IPS-18a (cell line): ENCODE results near the gene CLEC20A.

Experiments used
- H3K27ac ChIP-seq: one replicate; pipeline ENCODE4 v1.5.1; 2013; ENCODE audit warnings: low read length
- H3K27me3 ChIP-seq: one replicate; pipeline ENCODE4 v1.6.1; 2013; ENCODE audit warnings: mild to moderate bottlenecking, low read length; ENCODE audit not compliant: control insufficient read depth, insufficient read depth
- H3K36me3 ChIP-seq: one replicate; pipeline ENCODE4 v1.6.1; 2013; ENCODE audit warnings: low read depth, low read length; ENCODE audit not compliant: control insufficient read depth
- H3K4me1 ChIP-seq: one replicate; pipeline ENCODE4 v1.6.1; 2013; ENCODE audit warnings: low read depth, low read length; ENCODE audit not compliant: control insufficient read depth
- H3K4me3 ChIP-seq: one replicate; pipeline ENCODE4 v1.5.1; 2013; ENCODE audit warnings: low read length
- H3K9ac ChIP-seq: one replicate; pipeline ENCODE4 v1.6.1; 2013; ENCODE audit warnings: mild to moderate bottlenecking, low read length, moderate library complexity
- H3K9me3 ChIP-seq: one replicate; pipeline ENCODE4 v1.6.1; 2013; ENCODE audit warnings: low read depth, low read length; ENCODE audit not compliant: control insufficient read depth

CLEC20A gene

DNA sequence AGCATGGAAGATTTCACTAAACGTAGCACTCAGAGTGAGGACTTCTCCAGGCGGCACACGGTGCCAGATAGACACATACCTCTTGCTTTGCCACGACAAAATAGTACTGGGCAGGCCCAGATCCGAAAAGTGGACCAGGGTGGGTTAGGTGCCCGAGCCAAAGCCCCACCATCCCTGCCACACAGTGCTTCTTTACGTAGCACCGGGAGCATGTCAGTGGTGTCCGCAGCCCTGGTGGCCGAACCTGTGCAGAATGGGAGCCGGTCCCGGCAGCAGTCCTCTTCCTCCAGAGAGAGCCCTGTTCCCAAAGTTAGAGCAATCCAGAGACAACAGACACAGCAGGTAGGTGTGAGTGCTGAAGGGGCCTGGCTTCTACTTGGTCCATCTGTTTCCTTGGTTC lies 38.6 kb downstream of the CLEC20A start:
- no peaks in the 10 kb centered on the region for H3K27me3 ChIP-seq
- peaks cover 15% of the 10 kb centered on the region for H3K36me3 ChIP-seq
- no peak overlapping the region for H3K4me3 ChIP-seq
- H3K4me1 ChIP-seq, result no peaks in the 10 kb centered on the region
- no peak overlapping the region for H3K27ac ChIP-seq
- H3K9ac ChIP-seq, result no peak overlapping the region
- H3K9me3 ChIP-seq, result no peaks in the 10 kb centered on the region

DNA sequence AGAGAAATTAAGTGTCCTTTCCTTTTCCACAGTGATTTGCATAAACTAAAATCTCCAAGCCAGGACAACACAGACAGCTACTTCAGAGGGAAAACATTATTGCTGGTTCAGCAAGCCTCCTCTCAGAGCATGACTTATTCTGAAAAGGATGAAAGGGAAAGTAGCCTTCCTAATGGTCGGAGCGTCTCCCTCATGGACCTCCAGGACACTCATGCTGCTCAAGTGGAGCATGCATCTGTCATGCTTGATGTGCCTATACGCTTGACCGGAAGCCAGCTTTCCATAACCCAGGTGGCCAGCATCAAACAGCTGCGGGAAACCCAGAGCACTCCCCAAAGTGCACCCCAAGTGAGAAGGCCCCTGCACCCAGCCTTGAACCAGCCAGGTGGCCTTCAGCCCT lies 39.1 kb downstream of the CLEC20A start:
- H3K4me1 ChIP-seq, result no peaks in the 10 kb centered on the region
- no peak overlapping the region for H3K27ac ChIP-seq
- H3K4me3 ChIP-seq, result no peak overlapping the region
- peaks cover 15% of the 10 kb centered on the region for H3K36me3 ChIP-seq
- no peak overlapping the region for H3K9ac ChIP-seq
- no peaks in the 10 kb centered on the region for H3K27me3 ChIP-seq
- H3K9me3 ChIP-seq, result no peaks in the 10 kb centered on the region

DNA sequence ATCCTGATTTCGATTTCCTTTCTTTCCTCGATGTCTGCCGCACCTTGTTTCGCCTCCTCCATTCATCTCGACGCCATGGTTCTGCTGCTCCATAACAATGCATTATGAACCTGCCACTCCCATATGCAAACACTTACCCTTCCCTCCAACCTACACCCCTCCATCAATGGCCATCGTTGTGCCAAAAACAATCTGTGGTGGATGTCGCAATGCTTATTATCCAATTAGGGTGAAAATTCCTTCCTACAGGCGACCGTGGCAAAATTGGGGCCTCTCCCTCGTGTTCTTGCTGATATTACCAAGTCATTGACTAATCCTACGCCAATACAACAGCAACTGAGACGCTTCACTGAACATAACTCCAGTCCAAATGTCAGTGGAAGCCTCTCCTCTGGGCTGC lies 40.3 kb downstream of the CLEC20A start:
- peaks cover 20% of the 10 kb centered on the region for H3K36me3 ChIP-seq
- no peak overlapping the region for H3K27ac ChIP-seq
- no peaks in the 10 kb centered on the region for H3K4me1 ChIP-seq
- H3K9ac ChIP-seq, result no peak overlapping the region
- H3K4me3 ChIP-seq, result no peak overlapping the region
- H3K9me3 ChIP-seq, result no peaks in the 10 kb centered on the region
- H3K27me3 ChIP-seq, result no peaks in the 10 kb centered on the region

DNA sequence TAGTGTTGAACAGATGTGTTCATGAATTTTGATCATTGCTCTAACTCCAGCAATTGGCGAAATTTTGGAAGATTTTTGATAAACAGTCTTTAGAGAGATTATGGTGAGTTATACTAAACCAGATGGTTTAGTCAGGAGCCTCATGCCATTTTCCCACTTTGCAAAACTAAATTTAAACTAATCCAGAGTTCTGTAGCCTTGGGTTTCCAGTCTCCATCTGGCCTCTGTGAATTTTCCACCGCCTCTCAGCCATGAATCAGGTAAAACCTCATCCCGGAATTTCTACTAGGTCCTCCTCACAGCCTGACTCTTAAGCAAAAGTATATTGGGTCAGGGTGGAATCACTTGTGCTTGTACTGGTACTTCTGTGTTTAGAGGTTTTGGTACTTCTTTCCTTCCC lies 44.8 kb downstream of the CLEC20A start:
- Histone ChIP-seq H3K9ac (no peak overlapping the region), H3K9me3 (no peaks in the 10 kb centered on the region), H3K27ac (no peak overlapping the region), H3K4me3 (no peak overlapping the region), H3K36me3 (peaks cover 17% of the 10 kb centered on the region), H3K4me1 (no peaks in the 10 kb centered on the region), H3K27me3 (no peaks in the 10 kb centered on the region)

DNA sequence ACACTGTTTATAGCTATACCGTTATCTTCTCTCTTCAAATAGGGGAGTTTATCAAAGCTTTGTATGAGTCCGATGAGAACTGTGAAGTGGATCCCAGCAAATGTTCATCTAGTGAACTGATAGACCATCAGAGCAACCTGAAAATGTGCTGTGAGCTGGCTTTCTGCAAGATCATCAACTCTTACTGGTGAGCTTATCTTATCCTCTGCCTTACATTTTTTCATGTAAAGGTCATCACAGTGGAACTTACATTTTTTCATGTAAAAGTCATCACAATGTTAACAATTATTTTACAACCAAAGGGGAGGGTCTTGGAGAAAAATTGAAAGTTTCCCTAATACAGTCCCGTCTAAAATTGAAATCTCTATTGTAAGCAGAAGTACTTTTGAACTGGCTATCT lies 45.2 kb downstream of the CLEC20A start:
- H3K27me3 ChIP-seq, result no peaks in the 10 kb centered on the region
- no peak overlapping the region for H3K4me3 ChIP-seq
- no peak overlapping the region for H3K9ac ChIP-seq
- H3K36me3 ChIP-seq, result peaks cover 12% of the 10 kb centered on the region
- no peak overlapping the region for H3K27ac ChIP-seq
- H3K4me1 ChIP-seq, result no peaks in the 10 kb centered on the region
- no peaks in the 10 kb centered on the region for H3K9me3 ChIP-seq

DNA sequence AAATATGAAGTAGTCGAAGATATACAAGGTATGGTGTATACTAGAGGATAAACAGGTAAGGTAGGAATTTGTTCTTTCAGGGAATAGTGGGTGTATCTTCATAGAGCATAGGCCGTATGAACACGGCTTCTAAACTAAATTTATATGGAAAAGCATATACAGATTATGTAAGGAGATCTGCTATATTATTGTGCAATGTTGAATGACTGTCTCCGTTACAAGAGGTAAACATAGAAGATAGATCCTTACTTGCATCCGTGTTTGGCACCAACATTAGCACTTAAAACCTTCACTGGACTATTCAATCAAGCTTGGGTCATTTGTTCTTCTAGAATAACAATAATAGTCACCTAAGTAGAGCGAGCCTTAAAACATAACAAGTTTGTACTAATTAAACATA lies 45.9 kb downstream of the CLEC20A start:
- peaks cover 11% of the 10 kb centered on the region for H3K36me3 ChIP-seq
- no peak overlapping the region for H3K27ac ChIP-seq
- no peak overlapping the region for H3K4me3 ChIP-seq
- H3K27me3 ChIP-seq, result no peaks in the 10 kb centered on the region
- H3K4me1 ChIP-seq, result no peaks in the 10 kb centered on the region
- no peak overlapping the region for H3K9ac ChIP-seq
- H3K9me3 ChIP-seq, result no peaks in the 10 kb centered on the region

DNA sequence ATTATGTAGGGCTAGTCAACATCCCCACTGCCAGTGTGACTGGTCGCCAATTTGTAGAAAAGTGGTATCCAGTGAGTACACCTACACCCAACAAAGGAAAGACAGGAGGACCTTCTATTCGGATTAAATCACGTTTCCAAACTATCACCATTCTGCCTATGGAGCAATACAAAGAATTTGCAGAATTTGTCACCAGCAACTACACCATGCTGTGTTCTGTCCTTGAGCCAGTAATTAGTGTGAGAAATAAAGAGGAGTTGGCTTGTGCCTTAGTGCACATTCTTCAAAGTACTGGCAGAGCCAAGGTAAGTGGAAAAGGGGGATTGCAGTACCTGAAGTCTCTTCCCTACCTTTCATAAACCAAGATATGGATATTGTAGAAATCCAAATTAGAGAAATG lies 53.8 kb downstream of the CLEC20A start:
- Histone ChIP-seq H3K27ac (no peak overlapping the region), H3K4me3 (no peak overlapping the region), H3K9ac (no peak overlapping the region), H3K36me3 (peaks cover 25% of the 10 kb centered on the region), H3K4me1 (peaks cover 7% of the 10 kb centered on the region), H3K27me3 (no peaks in the 10 kb centered on the region), H3K9me3 (no peaks in the 10 kb centered on the region)

DNA sequence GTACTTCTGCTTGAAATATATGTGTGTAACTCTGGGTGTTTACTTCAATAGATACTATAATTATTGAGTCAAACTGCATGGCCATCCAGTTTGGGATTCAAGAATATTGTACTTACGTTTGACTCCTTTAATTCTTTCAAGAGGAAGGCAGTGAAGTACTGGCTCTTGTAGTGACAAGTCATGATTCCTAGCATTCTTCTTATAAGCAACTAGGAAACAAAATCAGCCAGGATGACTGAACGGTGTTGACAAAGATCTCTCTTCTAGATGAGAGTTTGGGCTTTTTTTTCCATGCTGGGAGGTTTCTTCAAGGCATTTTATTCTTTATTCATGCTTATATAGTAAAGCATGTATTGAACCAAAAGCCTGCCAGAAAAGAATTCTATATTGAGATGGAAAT lies 58.3 kb downstream of the CLEC20A start:
- H3K36me3 ChIP-seq, result peaks cover 22% of the 10 kb centered on the region
- H3K27ac ChIP-seq, result no peak overlapping the region
- no peak overlapping the region for H3K9ac ChIP-seq
- H3K4me3 ChIP-seq, result no peak overlapping the region
- no peaks in the 10 kb centered on the region for H3K9me3 ChIP-seq
- H3K27me3 ChIP-seq, result no peaks in the 10 kb centered on the region
- peaks cover 10% of the 10 kb centered on the region for H3K4me1 ChIP-seq

DNA sequence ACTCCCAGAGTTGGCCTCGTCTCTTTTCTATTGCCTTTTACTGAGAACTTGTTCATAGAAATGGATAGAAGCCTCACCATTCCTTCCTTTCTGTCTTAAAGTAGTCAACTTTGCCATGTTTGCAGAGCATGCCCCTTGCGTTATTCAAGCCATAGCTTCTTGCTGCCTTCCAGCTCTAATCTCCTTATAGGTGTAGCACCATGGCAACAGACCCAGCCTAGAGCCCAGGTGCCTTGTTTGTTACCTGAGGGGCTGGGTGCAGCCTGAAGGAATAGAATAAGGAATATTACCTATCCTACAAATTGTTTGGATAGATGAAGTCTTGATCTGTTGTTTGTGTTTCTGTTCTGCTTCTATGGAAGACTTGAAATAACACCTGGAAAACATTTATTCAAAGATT lies 59.9 kb downstream of the CLEC20A start:
- no peak overlapping the region for H3K27ac ChIP-seq
- no peak overlapping the region for H3K9ac ChIP-seq
- H3K27me3 ChIP-seq, result no peaks in the 10 kb centered on the region
- peaks cover 10% of the 10 kb centered on the region for H3K4me1 ChIP-seq
- no peak overlapping the region for H3K4me3 ChIP-seq
- H3K9me3 ChIP-seq, result no peaks in the 10 kb centered on the region
- peaks cover 10% of the 10 kb centered on the region for H3K36me3 ChIP-seq

DNA sequence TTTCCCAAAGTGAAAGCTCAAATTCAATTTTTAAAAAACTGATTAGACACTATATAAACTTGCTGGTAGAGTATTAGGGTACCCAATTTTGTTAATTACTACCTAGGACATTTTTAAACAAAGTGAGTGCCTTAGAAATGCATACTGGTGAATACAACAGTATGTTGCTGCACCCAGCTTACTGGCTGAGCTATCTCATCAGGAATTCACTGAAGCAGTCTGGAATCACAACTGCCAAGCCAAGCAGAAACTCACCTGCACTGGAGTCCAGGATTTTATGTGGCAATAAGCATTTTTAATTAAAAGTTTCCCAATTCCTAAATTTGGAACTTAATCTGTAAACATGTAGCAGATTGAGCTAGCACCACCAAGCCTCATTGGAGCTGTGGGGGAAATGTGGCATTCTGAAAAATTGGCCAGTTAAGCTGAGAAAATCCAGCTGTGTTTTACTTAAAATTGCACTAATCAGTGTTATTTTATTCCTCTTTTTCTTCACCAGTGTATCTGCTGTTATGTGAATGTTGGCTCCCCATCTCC lies 61.8 kb downstream of the CLEC20A start:
- H3K9ac ChIP-seq, result no peak overlapping the region
- H3K27me3 ChIP-seq, result no peaks in the 10 kb centered on the region
- H3K9me3 ChIP-seq, result no peaks in the 10 kb centered on the region
- peaks cover 10% of the 10 kb centered on the region for H3K4me1 ChIP-seq
- H3K4me3 ChIP-seq, result no peak overlapping the region
- H3K27ac ChIP-seq, result no peak overlapping the region
- H3K36me3 ChIP-seq, result peaks cover 5% of the 10 kb centered on the region

DNA sequence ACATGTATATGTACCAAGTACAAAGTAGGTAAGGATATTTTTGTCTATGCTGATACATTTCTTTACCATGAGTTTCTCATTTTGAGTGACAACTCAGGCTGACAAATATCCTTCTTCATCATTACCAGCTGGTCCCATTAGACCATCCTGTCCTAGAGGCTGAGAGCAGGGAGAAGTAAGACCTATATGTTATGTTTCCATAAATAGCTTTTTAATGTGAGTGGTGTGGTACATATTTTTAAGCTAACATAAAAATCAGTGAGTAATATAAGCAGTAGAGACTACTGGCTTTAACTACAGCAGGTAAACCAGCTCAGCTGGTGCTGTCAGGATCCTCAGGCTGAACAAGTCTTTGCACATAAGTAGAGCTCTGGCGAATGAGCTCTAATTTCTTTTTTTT lies 62.4 kb downstream of the CLEC20A start:
- Histone ChIP-seq H3K9me3 (no peaks in the 10 kb centered on the region), H3K4me3 (no peak overlapping the region), H3K36me3 (no peaks in the 10 kb centered on the region), H3K27me3 (no peaks in the 10 kb centered on the region), H3K27ac (no peak overlapping the region), H3K4me1 (peaks cover 10% of the 10 kb centered on the region), H3K9ac (no peak overlapping the region)
